Superior temporal gyrus (tissue), 1 donor: ENCODE results near the gene OLFML2B.

Experiments
- DNase-seq: peaks from one replicate; pipeline ENCODE4 v3.0.0-alpha.2; 2016; ENCODE audit errors: extremely low spot score

The OLFML2B gene

DNA sequence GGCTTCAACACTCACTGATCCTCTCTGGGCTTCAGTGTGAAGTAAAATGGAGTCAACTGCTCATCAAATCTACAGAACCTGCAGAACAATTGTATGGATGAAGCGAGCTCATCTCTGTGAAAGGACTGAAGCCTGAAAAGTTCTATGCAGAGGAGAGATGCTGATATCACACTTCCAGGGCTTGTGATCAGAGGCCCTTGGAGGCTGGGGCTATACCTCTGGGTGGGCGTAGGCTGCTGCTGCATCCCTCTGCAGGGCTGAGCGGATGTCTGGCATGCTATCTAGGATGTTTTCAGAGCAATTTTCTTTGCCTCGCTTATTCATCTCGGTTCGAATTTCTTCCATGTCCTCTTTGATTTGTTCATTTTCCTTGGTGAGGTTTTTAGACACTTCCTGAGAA, 17.6 kb downstream of the OLFML2B start:
- no peak for DNase-seq

DNA sequence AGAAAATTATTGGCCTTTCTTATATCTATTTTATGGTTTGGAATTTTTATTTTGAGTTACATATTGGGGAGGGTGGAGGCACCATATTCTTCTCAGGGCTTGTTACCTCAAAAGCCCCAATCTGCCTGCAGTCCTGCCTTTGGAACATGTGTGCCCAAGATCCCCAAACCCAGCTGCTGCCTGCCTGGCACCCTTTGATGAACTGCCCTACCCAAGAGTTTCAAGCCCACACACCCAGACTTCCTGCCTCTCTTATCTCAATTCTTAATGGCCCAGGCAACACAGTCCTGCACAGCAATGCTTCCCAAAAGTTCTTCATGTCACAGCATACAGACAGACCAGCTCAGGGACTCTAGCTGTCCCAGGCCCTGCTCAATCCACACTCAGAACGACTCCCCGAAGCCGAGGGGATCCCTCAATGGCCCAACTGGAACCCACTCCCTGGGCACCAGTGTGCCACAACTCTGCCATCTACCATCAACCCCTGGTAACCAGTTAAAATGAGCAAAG, 19.2 kb downstream of the OLFML2B start:
- no peak for DNase-seq

DNA sequence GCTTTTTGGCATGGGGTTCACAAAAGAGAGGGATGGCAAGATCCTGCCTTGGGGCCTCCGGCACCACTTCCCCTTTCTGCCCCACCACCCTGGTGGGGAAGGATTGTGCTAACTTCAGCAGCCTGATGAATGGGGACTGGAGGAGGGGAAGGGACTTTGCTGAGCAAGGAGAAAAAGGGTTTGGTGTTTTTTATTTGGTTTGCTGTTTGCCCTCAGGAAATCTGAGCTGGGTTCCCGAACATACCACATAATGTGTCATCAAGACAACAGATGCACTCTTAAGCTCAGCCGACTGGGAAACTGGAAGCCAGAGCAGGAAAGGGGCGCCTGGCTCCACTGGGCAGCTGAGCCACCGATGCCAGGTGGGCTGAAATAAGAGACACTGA, 19.8 kb downstream of the OLFML2B start:
- DNase-seq: peak; percentile 27

DNA sequence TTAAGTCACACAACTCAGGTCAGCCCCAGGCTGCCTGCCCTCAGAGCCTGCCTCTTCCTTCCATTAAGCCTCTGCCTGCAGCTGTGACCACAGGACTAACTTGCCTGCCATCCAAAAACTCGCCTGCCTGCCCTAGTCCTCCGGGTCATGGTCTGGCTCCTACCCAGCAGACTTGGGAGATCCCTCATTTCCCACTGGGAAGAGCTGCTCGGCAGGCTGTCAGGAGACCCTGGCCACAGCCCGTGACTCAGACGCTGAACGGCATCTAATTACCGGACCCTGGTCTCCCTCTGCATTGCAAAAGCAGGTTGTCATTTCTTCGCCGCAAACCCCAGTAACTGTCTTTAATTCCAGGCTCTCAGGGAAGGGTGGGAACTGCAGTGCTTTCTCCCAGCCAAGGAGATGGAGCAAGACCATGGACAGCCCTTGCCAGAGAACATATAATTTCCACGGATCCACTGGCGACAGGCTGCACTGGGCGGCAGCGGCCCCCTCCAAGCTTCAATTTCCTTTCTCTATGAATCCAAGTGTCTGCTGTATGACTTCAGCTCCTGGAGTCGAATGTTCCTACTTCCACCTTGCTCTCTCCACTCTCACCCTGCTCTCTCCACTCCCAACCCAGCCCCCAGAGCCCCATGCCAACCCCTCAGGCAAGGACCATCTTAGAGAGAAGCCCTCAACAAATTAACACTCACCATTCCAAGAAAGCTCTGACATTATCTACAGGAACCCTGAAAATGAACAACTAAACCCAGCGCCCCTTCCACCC, 20.4 kb downstream of the OLFML2B start:
- no peak for DNase-seq

DNA sequence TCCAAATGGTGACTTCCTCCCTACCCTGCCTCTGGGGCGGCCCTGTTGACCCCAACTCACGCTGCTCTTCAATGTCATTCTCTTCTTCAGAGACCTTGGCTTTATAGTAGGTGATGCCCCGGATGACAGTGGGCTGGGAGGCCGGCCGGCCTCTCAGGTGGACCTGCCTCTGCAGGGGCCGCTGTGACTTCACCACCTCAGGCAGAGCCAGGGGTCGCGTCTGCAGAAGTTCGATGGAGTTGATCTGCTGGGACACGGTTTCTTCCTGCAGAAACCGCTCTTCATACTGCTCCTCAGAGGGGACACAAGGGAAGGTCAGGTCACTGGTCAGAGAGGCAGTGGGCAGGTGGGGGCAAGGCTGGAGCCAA, 23.6 kb downstream of the OLFML2B start:
- DNase-seq: no peak

DNA sequence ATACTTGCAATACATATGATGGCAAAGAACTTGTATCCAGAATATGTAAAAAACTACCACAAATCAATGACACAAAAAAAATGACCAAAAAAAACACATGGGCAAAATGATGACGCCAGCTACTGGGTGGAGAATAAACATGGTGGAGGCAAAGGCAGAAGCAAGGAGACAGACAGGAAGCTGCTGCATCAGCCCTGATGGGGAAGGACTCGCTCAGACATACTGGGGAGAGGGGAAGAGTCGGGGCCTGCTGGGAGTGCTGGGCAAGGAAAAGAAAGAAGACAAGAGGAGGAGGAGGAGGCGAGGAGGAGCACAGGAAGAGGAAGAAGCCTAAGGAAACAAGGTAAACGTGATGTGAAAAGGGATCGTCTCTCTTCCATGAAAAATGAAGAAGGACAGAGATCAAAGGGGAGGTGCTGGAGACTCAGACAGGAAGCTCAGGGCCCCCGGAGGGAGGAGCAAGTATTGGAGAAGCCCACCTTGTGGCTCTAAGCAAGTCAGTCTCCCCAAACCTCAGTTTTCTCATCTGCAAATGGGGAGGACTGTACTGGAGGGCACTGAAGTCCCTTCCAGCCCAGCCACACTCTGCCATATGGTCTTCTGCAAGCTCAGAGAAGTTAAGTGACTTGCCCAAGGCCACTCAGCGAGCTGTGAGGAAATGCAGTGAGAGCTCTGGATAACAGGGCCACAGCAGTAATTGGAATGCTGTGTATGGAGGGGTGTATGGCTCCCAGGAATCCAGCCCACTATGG, 24.2 kb downstream of the OLFML2B start:
- no peak for DNase-seq

DNA sequence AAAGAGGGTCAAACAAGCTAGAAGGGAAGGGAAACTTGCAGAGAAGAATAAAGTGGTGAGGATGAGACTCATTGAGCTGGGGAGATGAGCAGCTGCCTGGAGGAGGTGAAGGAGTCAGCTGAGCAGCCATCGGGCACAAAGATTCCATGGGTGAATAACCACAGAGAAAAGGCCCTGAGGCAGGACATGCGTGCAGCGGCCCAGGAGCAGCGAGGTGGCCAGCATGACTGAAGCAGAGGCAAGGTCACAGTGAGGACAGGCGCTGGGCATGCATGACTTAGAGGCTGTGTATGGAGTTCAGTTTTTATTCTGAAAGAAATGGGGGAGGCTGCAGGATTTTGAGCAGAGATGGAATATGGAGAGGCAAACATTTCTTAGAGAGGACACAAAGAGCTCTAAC, 24.9 kb downstream of the OLFML2B start:
- no peak for DNase-seq

DNA sequence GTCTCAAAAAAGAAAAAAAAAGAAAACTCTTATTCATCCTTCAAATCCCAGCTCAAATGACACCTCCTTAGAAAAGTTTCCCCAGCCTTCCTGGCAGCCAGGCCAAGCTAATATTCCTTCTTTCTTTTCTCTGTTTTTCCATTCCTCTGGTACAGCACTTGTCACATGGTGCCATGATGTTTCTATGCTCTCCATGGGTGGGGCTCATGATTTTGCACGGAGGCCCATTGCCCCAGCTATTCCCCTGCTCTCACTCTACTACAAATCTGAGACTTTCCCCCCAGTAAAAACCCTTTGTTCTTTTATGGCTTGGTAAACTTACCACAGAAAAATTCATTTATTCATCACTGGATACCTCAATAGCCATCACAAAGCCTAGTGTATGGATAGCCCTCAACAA, 26.5 kb downstream of the OLFML2B start:
- no peak for DNase-seq

DNA sequence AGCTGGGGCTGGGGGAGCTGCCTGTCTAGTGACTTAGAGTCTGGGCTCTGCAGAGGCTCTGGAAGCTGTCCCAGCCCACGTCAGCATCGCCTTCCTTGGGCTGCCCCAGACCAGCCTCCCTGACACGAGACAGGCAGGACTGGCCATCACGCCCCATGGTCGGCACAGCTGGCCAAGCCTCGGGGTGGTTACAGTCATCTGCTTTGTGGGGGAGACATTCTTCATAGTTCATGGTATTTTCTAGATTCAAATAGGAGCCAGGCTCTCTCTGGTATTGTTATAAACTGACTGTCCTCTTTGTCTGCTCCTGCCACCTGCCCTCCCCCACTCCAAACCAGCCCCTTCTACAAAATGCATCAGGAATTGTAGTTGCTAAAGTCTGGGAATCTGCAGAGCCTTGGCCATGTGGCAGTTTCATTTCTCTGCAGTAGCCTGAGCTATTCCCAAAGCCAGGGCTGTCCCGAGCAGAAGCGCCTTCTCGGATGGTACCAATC, 29.4 kb downstream of the OLFML2B start:
- DNase-seq: peak; percentile 78

DNA sequence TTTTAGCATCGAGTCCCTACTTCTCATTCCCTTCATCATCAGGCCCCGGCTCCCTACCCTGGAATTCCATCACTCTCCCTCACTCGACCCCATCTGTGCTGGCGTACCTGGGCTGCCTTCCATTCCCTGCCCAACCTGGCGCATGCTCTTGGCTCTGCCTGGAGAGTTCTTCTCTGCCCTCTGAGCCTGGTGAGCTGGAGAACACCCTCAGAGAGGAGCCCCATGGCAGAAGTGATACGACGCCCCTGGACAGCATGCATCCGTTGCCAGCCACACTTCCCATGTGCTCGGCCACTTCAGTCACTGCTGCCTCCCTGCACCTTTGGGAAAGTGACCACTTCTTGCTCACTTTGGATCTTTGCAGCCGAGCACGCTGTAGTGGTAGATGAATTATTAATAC, 30.1 kb downstream of the OLFML2B start:
- no peak for DNase-seq

DNA sequence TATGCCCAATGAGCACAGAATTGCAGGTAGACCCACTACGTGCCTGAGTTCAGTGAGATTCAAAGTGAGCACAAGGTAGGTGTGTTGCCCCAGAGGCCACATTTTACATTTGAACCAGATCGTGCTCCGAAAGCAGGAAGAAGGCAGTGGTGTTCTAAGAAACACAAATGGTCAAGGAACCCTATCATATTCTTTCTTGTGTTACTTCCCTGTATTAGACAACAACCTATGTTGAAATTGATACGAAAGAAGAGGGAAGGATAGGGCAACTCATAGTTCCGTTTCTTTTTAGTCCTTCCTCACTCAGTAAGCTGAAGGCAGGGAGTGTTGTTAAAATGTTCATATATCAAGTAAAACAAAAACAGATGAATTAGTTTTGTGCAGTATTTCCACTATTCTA, 33.9 kb downstream of the OLFML2B start:
- DNase-seq: no peak

DNA sequence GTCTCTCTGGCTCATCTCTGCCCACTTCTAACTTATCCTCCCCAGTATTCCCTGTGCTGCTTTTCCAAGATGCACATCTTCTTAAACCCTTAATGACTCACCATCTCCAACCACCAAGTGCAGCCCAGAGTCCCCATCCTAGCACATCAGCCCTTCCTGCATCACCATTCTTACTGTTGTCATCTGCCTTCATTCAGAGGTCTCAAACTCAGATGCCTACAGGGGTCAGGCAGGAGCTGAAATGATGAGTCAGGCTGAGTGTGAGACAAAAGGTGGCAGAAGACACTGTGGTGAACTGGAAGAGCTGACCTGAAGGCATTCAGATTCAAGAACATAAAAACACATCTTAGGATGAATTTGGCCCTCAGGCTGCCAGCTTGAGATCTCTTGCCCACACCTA, 34.6 kb downstream of the OLFML2B start:
- no peak for DNase-seq

DNA sequence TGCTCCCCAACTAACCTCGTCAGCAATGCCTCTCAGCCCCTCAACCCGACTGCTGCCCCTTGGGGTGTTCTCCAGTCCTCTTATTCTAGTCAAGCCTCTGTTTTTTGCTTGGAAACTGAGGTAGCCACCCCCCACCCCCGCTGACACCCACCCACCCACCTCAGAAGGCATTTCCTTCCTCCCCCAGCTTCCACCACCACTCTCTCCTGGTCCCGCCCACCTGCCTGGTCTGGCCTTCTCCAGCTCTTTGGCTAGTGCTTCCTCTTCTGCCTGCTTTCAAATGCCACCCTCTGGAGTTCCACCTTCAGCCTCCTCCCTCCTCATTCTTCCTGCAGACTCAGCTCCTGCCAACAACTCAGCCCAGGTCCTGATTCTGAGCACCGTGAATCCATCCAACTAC, 35.3 kb downstream of the OLFML2B start:
- no peak for DNase-seq

DNA sequence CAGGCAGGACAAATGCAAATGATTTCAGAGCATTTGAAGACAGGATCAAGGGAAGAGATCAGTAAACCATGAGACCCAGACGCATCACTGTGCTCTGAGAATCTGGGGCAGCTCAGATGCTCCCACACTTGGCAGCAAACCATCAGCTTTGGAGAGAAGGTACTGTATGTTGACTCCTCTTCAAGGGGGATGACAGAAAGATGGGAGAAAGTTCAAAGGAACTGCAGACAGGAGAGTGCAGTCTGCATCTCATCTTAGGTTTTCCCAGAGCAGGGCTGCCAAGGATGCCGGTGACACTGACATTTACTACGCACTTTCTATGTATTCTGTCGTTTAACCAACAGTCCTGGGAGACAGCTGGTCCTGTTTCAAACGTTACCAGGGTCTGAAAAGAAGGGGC, 35.8 kb downstream of the OLFML2B start:
- no peak for DNase-seq

DNA sequence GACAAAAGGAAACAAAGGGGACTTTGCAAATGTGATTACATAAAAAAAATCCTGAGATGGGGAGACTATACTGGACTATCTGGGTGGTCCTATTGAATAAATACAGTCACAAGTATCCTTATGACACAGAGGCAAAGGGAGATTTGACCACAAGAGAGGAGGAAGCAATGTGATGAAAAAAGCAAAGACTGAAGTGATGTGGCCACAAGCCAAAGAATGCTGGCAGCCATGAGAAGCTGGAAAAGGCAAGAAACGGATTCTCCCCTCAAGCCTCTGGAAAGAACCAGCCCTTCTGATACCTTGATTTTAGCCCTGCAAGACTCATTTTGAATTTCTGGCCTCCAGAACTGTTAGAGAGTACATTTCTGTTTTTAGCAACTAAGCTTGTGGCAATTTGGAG, 36.4 kb downstream of the OLFML2B start:
- DNase-seq: no peak

DNA sequence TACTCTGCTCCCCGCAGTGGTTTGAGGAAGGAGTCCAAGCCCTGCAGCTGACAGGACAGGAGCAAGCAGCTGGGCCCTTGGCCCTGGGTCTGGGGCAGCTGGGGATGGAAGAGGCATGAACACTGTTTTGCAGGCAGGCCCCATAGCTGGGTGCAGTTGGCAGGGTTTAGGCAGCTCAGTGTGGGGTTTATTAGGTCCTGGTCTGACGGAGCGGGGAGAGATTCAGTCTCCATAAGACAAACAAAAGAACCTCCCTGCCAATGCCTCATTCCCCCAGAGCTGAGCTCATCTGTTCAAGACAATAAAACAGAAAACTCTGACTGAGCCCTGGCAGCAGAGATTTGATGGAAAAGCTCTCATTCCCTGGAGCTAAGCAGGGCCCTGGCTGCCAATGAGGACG, 37.3 kb downstream of the OLFML2B start:
- DNase-seq: peak; percentile 32

DNA sequence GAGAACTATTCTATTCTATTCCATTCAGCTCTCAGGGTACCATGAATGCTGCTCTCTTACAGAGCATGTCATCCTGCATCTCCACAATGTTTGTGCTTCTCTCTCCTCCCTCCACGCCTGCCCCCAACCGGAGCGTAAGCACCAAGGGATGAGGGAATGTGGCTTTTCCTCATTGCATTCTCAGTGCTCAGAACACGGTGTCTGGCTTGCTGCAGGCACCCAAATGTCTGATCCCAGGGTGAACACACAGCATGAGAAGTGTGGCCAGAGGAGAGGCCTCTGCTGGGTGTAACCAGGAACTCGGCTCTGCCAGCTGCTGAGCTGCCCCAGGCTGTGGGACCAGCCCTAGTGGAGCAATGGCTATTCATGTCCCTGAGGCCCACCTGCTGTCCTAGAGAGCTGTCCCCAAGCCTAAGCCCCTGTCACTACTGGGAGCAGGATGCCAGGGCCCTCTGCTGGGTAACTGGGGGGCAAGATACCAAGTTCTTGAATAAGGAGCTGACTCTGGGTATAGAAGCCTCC, 38.3 kb downstream of the OLFML2B start:
- DNase-seq: no peak

DNA sequence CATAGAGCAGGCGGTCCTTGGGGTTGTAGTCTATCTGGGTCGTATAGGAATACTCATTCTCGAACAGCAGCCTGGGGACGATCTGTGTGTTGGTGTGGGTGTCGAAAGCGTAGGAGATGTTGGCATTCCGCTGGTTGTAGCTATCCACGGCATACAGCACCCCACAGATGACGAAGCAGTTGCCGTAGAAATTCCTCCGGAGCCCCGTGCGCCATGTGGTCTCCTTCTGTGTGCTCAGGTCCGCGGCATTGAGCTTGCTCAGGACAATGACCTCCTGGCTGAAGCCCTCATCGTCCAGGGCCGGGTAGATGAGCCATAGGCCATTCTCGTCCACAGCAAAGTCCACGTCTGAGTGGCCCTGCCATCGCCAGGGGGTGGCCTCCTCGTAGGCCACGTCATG, 39.9 kb downstream of the OLFML2B start:
- DNase-seq: no peak

DNA sequence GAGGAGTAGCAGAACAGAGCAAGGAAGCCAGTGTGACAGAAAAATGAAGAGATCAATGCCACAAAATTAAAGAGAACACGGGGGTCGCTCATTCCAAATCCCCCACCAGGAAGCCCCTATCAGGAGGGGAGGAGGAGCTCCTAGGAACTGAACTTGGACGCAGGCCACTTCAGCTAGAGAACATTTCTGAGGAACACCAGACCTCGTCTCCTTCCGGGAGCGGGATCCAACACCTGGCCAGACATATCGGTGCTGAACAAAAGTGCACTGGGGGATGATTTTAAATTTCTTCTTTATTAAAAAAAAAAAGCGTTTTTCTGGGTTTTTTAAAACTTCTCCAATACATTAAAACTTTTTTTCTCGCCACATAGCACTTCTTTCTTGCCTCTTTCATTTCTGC, 40.8 kb downstream of the OLFML2B start:
- DNase-seq: no peak

DNA sequence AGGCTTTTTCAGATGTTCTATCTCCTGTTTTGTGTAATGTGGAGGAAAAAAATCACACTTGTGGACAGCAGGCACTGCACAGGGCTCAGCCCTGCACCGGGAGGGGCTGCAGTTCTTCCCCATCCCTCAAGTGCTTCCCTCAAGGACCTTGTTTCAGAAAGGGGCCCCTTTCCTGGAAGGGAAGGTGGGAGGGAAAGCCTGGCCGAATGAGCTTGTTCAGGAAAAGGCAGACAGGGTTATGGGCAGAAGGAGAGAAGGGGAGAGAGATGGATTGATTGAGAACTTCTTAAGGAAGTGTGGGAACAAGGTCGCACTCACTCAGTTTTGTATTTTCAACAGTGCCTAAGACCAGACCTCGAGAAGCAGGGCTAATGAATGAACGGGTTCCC, 41.2 kb downstream of the OLFML2B start:
- no peak for DNase-seq

DNA sequence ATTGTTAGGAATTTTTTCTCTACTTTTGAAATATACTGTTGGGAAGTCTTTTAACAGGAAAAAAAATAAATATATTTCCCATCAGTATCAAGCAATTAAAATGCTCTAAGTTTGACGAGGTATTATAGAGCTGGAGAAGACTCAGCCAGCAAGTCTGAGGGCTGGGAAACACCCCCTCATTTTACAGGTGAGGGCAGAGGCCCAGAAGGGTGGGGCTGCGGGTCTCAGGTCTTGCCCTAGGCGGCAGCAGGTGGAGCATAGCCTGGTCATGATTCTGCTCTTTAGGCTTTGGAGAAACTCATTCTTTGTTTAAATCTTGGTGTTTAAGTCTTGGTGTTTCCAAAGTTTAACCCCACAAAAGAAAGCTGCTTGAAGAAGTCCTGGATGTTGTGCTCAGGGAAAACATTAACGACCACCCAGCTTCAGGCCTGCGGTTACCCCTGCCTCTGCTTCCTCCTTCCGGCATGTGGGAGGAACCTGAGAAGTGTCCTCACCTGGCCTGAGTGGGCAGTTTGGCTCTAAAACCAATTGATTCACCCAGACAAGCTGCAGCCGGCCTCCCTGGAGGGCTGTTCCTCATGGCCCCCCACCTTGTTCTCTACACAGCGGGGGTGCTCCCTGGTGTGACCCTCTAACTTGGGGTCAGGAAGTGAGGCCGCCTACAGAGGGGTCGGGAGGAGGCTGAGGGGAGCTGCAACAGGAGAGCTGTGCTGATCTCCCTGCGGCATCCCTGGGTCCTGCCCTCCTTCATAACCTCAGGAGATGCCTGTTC, 41.7 kb downstream of the OLFML2B start:
- DNase-seq: no peak

DNA sequence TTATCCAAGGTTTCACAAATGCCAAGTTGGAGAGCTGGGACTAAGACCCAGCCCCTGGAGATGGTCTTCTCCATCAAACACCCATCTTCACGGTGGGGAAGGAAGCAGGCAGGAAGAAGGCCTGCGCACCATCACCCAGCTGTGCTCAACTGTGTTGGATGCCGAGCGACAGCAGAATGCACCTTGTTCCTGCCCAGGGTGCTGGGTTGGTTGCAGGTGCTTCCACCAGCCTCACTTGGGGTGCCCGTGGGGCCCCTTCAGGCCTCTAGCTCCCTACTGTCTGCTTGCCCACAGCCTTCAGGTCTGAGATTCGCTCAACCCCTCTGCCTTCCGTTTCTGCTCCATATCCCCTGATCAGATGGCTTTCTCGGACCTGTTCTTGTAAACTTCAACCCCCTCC, 42.5 kb downstream of the OLFML2B start:
- no peak for DNase-seq
